EL (cell line): ENCODE data around the gene TSC22D2.

Experiments used
- DNase-seq: peaks from one replicate; pipeline ENCODE4 v3.0.0-alpha.2; 2016

Gene TSC22D2

GRCh38 chr3:150408221-150409124, at the start of gene TSC22D2:
TSS of gene TSC22D2 (plus strand) at chr3:150408298. CDS start at chr3:150409351, 1,053 bp downstream.
- DNase-seq, result peak; percentile 94

DNA sequence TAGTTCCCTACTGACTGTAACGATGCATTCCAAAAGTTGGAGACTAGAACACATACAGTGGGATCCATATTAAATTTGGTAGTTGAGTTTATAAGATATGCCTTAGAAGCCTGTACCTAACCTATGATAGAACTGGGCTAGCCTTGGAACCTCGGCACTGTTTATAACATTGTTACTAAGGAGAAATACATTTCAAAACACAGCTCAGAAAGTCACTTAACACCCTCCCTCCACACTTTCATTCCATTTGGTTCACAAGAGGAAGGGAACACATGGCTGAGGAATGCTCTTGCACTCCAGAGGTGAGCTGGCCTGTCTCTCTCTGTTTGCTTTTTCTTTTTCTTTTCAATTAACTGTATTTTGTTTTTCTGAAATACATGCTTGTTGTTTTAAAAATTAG, 48.7 kb upstream of the TSC22D2 start:
- DNase-seq, result no peak

DNA sequence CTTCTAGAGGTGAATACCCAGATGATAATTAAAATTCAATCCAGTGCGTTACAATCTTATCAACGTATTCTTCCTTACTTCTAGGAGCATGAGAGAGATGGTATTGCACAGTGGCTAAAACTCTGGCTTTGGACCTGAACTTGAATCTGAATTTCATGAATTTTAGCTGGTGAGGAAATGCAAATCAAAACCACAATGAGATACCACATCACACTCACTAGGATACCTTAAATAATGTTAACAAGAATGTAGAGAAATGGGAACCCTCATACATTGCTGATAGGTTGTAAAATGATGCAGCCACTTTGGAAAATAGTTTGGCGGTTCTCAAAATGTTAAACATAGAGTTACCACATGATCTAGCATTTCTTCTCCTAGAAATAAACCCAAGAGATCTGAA, 47.1 kb upstream of the TSC22D2 start:
- no peak for DNase-seq

DNA sequence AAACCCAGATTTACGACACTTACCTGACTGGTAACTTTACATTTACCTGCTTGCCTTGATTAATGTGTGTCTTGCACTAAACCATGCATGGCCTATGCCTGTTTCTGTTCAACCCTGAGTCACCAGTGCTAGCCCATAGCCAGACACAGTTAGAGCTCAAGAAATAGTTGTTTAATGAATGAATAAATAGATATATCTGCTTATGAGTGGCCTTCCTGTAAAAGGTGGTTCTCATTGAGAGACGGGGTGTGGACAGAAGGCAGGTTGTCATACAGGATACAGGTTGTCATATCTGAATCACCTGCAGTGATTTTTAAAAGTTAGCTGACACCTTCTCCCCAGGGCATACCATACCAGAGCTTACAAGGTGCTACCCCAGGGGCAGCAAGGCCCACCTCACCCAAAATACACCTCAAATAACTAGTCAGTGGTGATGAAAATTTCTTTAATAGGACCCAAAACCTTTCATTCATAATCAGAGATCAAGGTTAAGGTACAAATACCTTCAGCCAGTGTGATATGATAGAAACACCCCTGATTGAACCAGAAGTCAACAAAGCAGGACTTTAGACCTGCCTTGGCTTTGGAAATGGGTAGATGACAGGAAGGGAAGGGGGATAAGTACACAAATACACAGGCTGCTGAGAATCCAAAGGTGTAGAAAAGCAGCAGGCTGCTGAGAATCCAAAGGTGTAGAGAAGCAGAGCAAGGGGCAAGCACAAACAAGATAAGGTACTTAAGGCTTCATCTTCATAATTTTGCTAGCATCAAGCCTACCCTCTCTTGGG, 45.4 kb upstream of the TSC22D2 start:
- no peak for DNase-seq

- DNase-seq, result no peak
These were observed 44.7 kb upstream of the TSC22D2 start for GRCh38 chr3:150363420-150363819.

DNA sequence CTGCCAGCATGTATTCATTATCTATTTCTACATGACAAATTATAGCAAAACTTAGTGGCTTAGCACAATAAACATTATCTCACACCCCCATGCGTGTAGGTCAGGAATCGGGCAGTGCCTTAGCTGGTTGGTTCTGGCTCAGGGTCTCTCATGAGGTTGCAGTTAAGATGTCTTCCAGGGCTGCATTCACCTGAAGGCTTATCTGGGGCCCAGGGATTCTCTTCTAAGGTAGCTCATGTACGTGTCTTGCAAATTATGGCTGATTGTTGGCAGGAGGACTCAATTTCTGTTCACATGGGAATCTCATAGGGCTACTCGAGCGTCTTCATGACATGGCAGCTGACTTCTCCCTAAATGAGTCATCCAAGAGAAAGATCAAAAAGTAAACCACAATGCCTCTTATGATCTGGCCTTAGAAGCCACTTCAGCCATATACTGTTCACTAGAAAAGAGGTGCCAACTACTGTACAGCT, 42.9 kb upstream of the TSC22D2 start:
- peak; percentile 81 for DNase-seq

GRCh38 chr3:150367757-150368156, 40.3 kb upstream of the TSC22D2 start:
- no peak for DNase-seq

GRCh38 chr3:150370122-150370602, 37.9 kb upstream of the TSC22D2 start:
- peak; percentile 99 for DNase-seq

- DNase-seq, result peak; percentile 32
These were observed 37.1 kb upstream of the TSC22D2 start for GRCh38 chr3:150370999-150371398.

- peak; percentile 100 for DNase-seq
These were observed 36.3 kb upstream of the TSC22D2 start for GRCh38 chr3:150371741-150372254.

DNA sequence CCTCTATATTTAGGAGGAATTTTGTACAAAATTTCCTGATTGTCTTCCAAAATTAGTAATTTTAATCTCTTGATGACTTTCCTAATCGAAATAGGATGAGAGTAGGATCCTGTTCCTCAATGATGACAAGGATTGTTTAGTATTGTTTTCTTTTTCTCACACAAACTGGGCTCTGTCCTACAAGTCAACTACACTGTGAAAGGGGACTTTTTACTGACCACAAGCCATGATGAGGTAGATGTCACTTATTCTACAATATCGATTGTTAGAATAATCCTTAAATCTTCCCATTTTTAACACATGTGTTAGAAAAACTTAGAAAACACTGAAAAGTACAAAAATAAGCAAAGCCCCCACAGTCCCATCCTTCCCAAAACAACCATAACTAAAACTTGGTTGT, 35.8 kb upstream of the TSC22D2 start:
- no peak for DNase-seq

DNA sequence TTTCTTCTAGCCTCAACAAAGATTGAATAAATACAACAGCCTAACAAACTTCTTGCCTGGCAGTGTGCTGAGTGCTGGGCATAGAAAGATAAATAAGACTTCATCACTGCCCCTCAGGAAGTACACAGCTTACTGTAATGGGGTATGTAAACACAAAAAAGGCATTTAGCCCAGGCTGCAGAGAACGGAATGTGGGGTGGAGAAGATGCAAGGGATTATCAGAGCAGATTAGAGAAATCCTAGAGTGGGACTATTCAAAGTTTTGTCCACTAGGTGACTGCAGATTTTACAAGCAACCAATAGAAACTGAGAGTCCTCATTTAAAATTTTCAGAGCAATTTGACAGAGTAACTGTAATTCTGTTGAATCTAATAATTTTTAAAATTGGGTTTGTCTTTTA, 35.4 kb upstream of the TSC22D2 start:
- DNase-seq, result peak; percentile 63

- DNase-seq, result no peak
These were observed 34.7 kb upstream of the TSC22D2 start for GRCh38 chr3:150373234-150373875.

DNA sequence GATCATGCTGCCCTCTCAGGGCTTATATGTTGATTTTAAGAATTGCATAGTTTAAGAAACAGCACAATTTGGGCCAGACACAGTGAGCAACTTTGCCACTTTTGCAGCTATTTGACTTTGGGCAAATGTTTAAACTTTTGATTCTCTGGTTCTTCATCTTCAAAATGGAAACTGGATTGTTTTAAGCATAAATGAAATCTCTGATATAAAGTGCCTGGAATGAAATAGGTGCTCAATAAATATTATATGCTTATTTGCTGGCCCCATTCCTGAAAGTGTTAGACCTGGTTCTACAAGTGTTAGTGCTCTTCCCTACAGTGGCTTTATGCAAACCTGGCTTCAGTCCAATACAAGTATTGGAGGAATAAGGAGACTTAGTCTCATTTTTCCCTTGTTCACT, 33.1 kb upstream of the TSC22D2 start:
- no peak for DNase-seq

- peak; percentile 18 for DNase-seq
These were observed 31.9 kb upstream of the TSC22D2 start for GRCh38 chr3:150376001-150376848.

DNA sequence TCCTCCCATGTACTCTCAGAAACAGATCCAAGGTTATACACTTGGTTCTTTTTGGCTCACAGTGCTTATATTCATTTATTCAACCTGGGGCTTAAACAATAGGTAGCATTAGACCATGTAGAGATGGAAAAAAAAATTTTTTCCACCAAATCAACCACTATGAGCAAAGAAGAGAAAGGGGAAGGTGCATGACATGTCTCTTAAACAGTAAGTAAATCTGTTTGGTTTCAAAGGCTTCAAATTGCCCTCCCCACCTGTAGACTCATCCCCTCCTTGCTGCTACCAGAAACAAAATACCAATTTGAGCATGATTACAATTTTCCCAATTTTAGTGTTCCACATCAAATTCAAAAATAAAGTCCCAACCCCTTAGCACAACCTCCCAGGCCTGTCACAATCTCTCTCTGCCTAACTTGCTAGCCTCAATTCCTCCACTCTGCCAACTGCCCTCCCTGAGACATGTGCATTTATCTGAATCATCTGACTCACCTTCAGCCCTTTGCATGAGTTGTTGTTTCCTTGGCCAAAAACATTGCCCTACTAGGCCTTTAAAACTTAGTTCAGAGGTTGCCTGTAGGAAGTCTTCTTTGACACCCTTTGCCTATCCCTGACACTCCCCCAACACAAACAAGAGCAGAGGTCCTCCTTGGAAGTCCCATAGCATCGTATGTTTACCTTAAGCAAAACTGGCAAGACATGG, 30.3 kb upstream of the TSC22D2 start:
- DNase-seq, result no peak

DNA sequence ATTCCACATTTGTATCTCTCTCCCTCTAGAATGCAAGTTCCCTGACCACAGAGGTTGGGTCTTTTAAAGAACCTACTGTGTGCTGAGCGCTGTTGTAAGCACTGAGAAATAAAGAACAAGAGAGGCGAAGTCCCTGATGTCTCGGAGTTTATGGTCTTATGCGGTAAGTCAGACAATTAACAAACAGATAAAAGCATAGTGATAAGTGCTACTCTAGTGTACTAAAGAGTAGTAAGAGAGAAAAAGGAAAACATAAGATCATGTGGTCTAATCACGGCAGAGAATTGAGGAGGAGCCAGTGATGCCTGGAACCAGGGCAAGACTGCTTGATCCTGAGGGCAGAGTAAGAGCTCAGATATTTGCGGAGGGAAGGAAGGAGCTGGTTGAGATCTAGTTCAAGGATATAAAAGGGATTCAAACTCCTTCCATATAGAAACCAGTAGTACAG, 29.8 kb upstream of the TSC22D2 start:
- DNase-seq, result no peak

DNA sequence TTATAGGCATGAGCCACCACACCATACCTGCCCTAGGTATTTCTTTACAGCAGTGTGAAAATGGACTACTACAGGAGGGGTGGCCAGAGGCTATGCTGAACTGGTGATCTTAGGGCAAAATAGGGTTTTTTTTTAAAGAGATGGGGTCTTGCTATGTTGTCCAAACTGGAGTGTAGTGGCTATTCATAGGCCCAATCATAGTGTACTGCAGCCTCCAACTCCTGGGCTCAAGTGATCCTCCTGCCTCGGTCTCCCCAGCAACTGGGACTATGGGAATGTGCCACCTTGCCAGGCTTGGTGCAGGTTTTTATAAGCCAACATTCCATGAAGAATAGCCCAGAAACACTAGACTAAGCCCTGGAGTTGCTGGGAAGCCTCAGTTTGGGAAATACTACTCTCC, 28.6 kb upstream of the TSC22D2 start:
- DNase-seq, result no peak

DNA sequence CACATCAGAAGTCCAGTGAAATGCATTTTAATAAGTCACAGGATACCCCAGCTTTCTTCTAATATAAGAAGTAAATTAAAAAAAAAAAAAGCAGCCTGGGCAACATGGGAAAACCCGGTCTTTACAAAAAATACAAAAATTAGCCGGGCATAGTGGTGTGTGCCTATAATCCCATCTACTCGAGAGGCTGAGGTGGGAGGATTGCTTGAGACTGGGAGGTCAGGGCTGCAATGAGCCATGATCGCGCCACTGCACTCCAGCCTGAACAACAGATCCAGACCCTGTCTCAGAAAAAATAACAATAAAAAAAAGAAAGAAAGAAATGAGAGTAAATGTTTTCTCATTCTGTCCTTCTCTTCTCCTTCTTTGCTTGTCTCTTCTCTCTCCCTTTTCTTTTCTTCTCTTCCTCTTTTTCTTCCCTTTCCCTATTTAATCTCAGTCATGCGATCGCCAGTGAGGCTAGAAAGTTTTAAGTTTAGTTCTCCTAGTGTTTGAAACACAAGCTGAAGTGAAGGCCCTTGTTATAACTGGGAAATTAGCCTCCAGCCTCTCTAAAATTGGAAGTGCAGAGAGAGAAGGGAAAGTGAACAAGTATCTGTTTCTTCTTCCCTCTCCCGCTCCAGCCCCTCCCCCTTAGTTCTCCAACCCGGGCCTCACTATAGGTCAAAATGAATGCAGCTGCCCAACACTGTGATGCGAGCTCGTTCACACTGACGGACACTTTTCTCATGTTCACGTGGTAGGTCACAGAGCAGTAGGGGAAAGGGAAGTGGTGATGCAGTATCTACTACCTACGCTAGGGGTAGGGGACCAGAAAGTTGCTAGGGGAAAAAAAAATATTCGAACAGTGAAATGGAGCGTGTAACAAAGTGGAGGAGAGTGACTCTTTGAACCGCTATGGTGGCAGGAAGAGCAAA, 23.5 kb upstream of the TSC22D2 start:
- no peak for DNase-seq
